Lower leg skin (tissue), 3 donors: ENCODE data around the gene CRTC3.

Source experiments
- CTCF ChIP-seq, 3 donors: fragments of 450-650 bp; IDR thresholded peaks; one replicate each; pipeline ENCODE4 v1.5.1; 2016; ENCODE audit warnings: antibody characterized with exemption in 3 of 3, mild to moderate bottlenecking in 3 of 3, moderate library complexity in 2 of 3
- POLR2A ChIP-seq, 2 donors: fragments of 450-650 bp; IDR thresholded peaks; one replicate each; pipeline ENCODE4 v1.6.1; 2016 to 2017; ENCODE audit warnings: antibody characterized with exemption in 2 of 2, mild to moderate bottlenecking in 1 of 2, moderate library complexity in 1 of 2

- TF ChIP-seq CTCF (IDR thresholded peaks at IDR 0.05) (no peak), POLR2A (IDR thresholded peaks at IDR 0.05) (no peak)
Measured at GRCh38 chr15:90519688-90520087, 10.0 kb upstream of the CRTC3 start.
